Stimulated activated naive CD4-positive, alpha-beta T cell treated with Interleukin-2 at 50 U/mL for 16 hours (primary cell): Measurements from ENCODE around the gene NKAIN2.
"Not testable (repeated sequence)": the region's sequence is repeated elsewhere in the genome, so short reads cannot be mapped to it uniquely, and the experiment has no call there.

Experiments
- DNase-seq: peaks from one replicate; lab custom pipeline; 2025; lab: John Stamatoyannopoulos, UW

NKAIN2 gene

DNA sequence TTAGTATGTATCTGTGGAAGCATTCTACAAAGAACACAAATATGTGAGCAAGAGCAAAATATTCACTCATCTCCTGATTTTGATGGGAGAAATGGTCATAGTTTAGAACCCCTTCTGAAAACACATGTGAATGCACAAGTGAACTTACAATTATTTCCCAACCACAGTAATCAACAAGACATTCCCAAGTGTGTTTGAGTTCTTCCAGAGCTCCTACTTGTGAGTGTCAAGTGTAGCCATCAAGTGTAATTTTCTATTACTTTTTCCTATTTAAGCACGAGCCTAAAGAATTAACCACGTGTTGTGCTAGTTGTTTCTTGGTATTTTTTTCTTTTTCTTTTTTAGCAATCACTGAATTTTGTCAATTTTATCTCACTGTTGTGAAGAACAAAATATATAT lies 402.3 kb downstream of the NKAIN2 start:
- no peak for DNase-seq

GRCh38 chr6:124223611-124224345 lies 420.1 kb downstream of the NKAIN2 start:
- DNase-seq = no peak

DNA sequence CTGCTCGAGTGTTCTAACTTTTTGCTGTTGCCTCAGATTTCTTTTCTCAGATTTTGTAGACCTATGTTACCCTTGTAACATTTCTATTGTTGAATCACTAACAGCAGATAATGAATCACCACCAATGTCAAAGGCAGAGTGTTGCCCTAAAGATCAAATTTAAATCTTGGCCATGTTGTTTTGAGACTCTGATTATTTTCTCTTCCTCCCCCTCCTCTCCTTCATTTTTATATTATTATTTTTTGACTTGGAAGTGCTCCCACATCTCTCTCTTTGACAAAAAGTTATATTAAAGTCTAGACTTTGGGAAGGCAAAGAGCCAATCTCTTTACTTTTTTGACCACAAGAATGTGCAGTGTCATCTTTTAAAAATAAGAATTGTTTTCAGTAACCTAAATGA lies 422.7 kb downstream of the NKAIN2 start:
- DNase-seq = no peak

- DNase-seq = no peak
Measured at GRCh38 chr6:124233221-124233620, 429.6 kb downstream of the NKAIN2 start.

DNA sequence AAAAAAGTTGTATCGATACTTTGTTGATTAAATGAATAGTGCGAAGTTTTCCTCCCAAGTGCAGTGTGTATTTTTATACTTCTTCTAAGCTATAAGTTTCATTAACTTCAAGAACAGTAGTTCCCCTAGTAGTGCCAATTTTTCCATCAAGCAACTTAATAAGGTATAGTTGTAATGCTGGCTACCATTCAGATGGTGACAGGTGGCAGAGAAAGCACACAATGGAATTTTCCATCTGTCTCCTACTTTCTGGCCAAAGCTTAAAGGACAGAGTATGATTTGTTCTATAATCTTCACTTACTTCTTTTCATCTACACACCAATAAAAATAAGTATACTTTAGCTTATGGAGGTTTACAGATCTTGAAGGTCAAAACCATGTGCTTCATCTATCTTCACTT lies 431.1 kb downstream of the NKAIN2 start:
- DNase-seq = no peak

- DNase-seq = no peak
Measured at GRCh38 chr6:124237911-124238310, 434.2 kb downstream of the NKAIN2 start.

- DNase-seq = not testable (repeated sequence)
Measured at GRCh38 chr6:124238408-124238807, 434.7 kb downstream of the NKAIN2 start.

GRCh38 chr6:124254941-124255685 lies 451.4 kb downstream of the NKAIN2 start:
- DNase-seq = no peak

DNA sequence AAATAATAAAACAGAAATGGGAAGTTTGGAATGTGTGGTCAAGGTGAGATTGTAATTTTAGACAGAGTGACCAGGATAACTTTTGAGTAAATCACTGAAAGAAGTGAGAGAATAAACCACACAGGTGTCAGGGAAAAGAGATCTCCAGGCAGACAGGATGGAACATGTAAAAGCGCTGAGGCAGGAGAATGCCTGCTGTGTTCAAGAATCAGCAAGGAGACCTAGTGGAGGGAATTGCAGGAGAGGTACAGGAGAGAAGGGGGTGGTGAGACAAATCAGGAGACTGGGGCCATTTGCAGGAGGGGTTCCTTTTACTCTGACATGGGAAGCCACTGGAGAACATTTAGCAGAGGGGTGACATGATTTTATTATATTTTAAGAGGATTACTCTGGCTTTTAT lies 456.7 kb downstream of the NKAIN2 start:
- DNase-seq = no peak

DNA sequence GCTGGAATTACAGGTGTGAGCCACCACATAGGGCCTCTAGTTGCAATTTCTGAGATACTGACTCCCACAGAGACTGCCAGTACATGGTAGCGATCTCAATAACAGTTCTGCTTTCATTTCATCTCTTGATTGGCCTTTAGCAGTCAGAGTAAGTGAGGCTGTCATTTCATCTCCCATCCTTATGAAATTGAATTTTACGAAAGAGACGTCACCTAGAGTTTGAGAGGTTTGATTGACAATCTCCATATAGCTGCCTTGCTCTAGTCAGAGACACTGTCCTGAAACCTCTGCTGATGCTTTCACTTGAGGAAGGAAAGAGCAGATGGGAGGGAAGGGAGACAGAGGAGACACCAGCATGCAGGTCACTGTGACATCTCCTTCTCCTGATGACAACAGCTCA lies 466.1 kb downstream of the NKAIN2 start:
- DNase-seq = no peak

DNA sequence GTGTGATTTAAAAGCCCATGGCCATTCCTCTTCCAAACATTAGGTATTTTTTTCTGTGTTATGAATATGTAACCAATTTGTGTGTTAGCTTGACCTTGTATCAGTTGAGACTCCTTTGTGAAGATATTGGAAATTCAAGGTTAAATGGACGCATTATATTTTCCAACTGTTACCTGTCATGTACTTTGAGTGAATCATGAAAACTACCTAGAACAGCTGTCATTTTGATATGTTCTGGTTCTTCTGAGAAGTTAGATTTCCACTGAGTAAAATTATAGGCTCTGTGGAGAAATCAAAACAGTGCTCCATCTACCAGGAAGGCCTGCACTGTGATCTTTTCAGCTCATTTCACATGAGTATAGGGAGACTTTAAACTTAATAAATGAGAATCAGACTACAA lies 470.0 kb downstream of the NKAIN2 start:
- no peak for DNase-seq

DNA sequence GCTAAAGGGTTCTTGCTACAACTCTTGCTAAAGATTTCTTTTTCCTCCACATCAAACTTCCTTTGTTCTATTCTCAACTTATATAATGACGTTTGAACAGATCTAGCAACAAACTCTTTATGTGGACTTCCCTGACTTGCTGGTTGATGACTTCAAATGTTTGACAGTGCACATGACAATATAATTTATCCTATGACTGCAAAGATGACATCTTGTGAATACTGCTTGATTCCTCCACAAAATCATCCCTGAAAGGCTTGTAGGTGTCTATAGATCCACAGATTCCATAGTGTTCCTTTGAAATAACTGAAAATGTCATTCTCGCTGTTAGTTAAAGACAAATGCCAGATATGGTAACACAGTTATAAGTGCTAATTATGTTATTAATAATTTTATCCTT lies 478.9 kb downstream of the NKAIN2 start:
- no peak for DNase-seq

GRCh38 chr6:124283486-124283885 lies 479.8 kb downstream of the NKAIN2 start:
- DNase-seq = no peak

- no peak for DNase-seq
Measured at GRCh38 chr6:124285146-124285545, 481.5 kb downstream of the NKAIN2 start.

DNA sequence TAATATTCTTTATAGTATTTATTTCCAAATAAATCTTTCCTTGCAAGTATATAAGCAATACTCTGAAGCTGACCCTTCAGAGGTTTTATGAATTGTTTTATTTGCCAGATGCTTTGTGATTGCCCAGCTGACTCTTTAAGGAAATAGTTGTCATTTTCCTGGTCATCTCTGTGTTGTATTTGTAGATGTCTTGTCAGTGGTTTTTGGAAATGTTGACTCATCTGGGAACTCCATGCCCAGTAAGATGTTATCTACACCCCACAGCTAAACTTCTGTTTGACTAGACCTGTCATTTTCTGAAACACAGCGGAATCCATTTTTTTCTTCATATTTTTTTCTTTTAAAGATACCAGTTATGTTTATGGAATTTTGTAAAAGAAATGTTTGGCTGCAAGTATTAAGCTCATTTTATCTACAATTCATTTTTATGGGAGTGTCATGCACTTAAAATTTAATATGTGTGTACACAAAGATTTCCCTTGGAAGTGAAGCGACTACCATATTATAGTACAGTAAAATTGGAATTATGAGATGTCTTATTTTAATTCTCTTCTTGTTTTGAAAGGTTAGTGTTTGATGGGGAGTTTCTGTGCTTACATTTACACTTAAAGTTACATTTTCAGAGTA lies 491.0 kb downstream of the NKAIN2 start:
- DNase-seq = no peak

GRCh38 chr6:124297507-124297906 lies 493.8 kb downstream of the NKAIN2 start:
- no peak for DNase-seq

DNA sequence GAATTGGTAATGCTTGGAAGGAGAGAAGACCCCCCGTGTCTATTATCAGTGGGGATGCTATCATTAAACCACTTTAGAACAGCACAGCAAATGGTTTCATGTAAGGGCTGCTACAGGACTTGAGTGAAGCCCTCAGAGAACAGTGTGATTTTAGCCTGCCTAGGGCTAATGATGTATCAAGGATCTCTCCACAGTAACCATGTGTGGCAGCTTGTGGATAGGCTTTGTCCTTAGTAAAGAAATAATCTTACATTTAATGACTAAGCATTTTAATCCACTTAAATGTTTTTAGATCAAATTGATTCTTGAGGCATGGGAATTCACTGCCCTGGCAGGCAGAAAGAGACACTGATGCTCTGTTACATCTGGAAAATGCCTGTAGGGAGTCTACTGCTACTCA lies 495.1 kb downstream of the NKAIN2 start:
- DNase-seq = no peak

DNA sequence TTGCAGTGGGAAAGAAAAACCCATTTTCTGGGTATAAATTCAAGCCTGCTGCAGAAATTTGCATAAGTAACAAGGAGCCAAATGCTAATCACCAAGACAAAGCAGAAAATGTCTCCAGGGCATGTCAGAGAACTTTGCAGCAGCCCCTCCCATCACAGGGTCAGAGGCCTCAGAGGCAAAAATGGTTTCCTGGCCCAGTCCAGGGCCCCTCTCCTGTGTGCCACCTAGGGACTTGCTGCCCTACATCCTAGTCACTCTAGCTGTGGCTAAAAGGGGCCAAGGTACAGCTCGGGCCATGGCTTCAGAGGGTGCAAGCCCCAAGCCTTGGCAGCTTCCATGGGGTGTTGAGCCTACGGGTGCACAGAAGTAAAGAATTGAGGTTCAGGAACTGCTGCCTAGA lies 497.2 kb downstream of the NKAIN2 start:
- not testable (repeated sequence) for DNase-seq

- no peak for DNase-seq
Measured at GRCh38 chr6:124303971-124304370, 500.3 kb downstream of the NKAIN2 start.

DNA sequence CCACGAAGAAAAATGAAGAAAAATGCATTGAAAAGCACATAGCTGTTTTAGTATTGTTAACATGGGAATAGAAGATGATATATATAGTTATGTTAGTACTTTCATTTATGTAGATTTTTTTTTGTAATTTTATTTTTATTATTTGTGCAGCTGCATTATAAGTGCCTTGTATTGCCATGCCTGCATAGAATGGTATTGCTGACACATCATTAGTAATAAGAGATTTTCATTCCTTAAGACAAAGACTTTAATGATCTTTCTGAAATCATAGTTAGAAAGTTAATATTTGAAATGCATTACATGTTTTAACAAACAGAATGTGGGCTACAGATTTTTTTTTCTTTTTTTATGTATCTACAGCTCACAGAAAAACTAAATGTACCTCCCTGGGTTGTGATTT lies 506.5 kb downstream of the NKAIN2 start:
- no peak for DNase-seq

GRCh38 chr6:124319410-124319809 lies 515.7 kb downstream of the NKAIN2 start:
- no peak for DNase-seq

GRCh38 chr6:124324237-124324636 lies 520.6 kb downstream of the NKAIN2 start:
- DNase-seq = no peak

DNA sequence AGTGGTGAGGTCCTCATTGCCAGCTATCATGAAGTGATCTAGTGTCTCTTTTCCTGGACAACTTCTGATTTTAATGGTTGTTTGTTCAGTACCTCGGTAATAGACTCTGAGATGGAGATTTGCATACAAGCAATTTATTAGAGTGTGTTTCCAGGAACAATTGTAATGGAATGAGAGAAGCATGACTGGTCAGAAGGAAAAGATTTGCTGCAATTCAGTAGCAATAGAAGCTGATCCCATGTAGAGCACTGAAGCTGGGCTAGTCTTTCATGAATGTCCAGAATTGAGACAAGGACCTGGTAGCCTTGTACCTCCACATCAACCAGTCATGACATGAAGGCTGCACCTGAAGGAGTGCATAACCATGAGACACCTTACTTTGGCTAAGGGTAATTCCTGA lies 526.5 kb downstream of the NKAIN2 start:
- DNase-seq = no peak
